T-helper 1 cell treated with Interleukin-12 subunit alpha and Interleukin-12 subunit beta and Interleukin-4 antibody, amounts not matched to agents 30 μg/mL and 1 μg/mL, for 36 hours (primary cell): Measurements from ENCODE around the gene DFFB.

Experiments used
- H3K27ac Mint-ChIP-seq: one replicate; pipeline ENCODE4 v1.8.0; 2021; ENCODE audit warnings: mild to moderate bottlenecking, mixed read lengths
- H3K27me3 Mint-ChIP-seq: one replicate; pipeline ENCODE4 v1.8.0; 2021; ENCODE audit warnings: low read depth, mixed read lengths
- H3K36me3 Mint-ChIP-seq: one replicate; pipeline ENCODE4 v1.8.0; 2021; ENCODE audit warnings: low read depth, mixed read lengths
- H3K4me1 Mint-ChIP-seq: one replicate; pipeline ENCODE4 v1.8.0; 2021; ENCODE audit warnings: low read depth, mixed read lengths
- H3K4me3 Mint-ChIP-seq: one replicate; pipeline ENCODE4 v1.8.0; 2021; ENCODE audit warnings: mild to moderate bottlenecking, moderate library complexity, mixed read lengths
- H3K9me3 Mint-ChIP-seq: one replicate; pipeline ENCODE4 v1.8.0; 2021; ENCODE audit warnings: mixed read lengths

Gene DFFB

GRCh38 chr1:3891329-3891865 lies 34.1 kb downstream of the DFFB start:
- H3K9me3 Mint-ChIP-seq = no peaks in the 10 kb centered on the region
- peaks cover 15% of the 10 kb centered on the region for H3K4me1 Mint-ChIP-seq
- H3K27ac Mint-ChIP-seq = no peak overlapping the region
- H3K36me3 Mint-ChIP-seq = peaks cover 24% of the 10 kb centered on the region
- H3K4me3 Mint-ChIP-seq = no peak overlapping the region
- no peaks in the 10 kb centered on the region for H3K27me3 Mint-ChIP-seq

GRCh38 chr1:3892748-3893147 lies 35.5 kb downstream of the DFFB start:
- Mint-ChIP-seq H3K4me3 (no peak overlapping the region), H3K4me1 (peaks cover 20% of the 10 kb centered on the region), H3K9me3 (peaks cover 5% of the 10 kb centered on the region), H3K27ac (no peak overlapping the region), H3K36me3 (peaks cover 27% of the 10 kb centered on the region), H3K27me3 (no peaks in the 10 kb centered on the region)

- peaks cover 28% of the 10 kb centered on the region for H3K36me3 Mint-ChIP-seq
- peaks cover 20% of the 10 kb centered on the region for H3K4me1 Mint-ChIP-seq
Observed at GRCh38 chr1:3893190-3893589, 35.9 kb downstream of the DFFB start.

GRCh38 chr1:3894626-3895278 lies 37.5 kb downstream of the DFFB start:
- peaks cover 27% of the 10 kb centered on the region for H3K36me3 Mint-ChIP-seq
- H3K4me1 Mint-ChIP-seq = peaks cover 32% of the 10 kb centered on the region
- H3K27me3 Mint-ChIP-seq = no peaks in the 10 kb centered on the region
- H3K27ac Mint-ChIP-seq = no peak overlapping the region
- H3K9me3 Mint-ChIP-seq = peaks cover 17% of the 10 kb centered on the region
- no peak overlapping the region for H3K4me3 Mint-ChIP-seq

More at GRCh38 chr1:3893190-3893589, 35.9 kb downstream of the DFFB start:
- Mint-ChIP-seq H3K4me3 (no peak overlapping the region), H3K27ac (no peak overlapping the region), H3K9me3 (peaks cover 10% of the 10 kb centered on the region), H3K27me3 (no peaks in the 10 kb centered on the region)

GRCh38 chr1:3895279-3895950 lies 38.1 kb downstream of the DFFB start:
- Mint-ChIP-seq H3K27ac (no peak overlapping the region), H3K36me3 (peaks cover 21% of the 10 kb centered on the region), H3K9me3 (peaks cover 17% of the 10 kb centered on the region)

GRCh38 chr1:3895951-3896325 lies 38.7 kb downstream of the DFFB start:
- Mint-ChIP-seq H3K9me3 (peaks cover 17% of the 10 kb centered on the region), H3K4me3 (no peak overlapping the region), H3K4me1 (peaks cover 23% of the 10 kb centered on the region), H3K27me3 (no peaks in the 10 kb centered on the region), H3K27ac (no peak overlapping the region), H3K36me3 (peaks cover 19% of the 10 kb centered on the region)

More at GRCh38 chr1:3895279-3895950, 38.1 kb downstream of the DFFB start:
- H3K4me3 Mint-ChIP-seq = no peak overlapping the region
- no peaks in the 10 kb centered on the region for H3K27me3 Mint-ChIP-seq
- peaks cover 27% of the 10 kb centered on the region for H3K4me1 Mint-ChIP-seq

- Mint-ChIP-seq H3K4me1 (peaks cover 21% of the 10 kb centered on the region), H3K9me3 (peaks cover 17% of the 10 kb centered on the region), H3K27ac (no peak overlapping the region), H3K36me3 (peaks cover 18% of the 10 kb centered on the region), H3K4me3 (no peak overlapping the region), H3K27me3 (no peaks in the 10 kb centered on the region)
Observed at GRCh38 chr1:3896396-3897000, 39.2 kb downstream of the DFFB start.

- Mint-ChIP-seq H3K27ac (peak overlapping the region; percentile 85), H3K4me3 (no peak overlapping the region), H3K27me3 (no peaks in the 10 kb centered on the region), H3K9me3 (peaks cover 17% of the 10 kb centered on the region), H3K36me3 (peaks cover 18% of the 10 kb centered on the region), H3K4me1 (peaks cover 31% of the 10 kb centered on the region)
Observed at GRCh38 chr1:3898475-3898735, 41.1 kb downstream of the DFFB start.

- Mint-ChIP-seq H3K4me1 (peaks cover 37% of the 10 kb centered on the region), H3K4me3 (peak overlapping the region; percentile 93), H3K27me3 (no peaks in the 10 kb centered on the region), H3K9me3 (peaks cover 17% of the 10 kb centered on the region), H3K27ac (peak overlapping the region; percentile 85), H3K36me3 (peaks cover 18% of the 10 kb centered on the region)
Observed at GRCh38 chr1:3898994-3899753, 41.9 kb downstream of the DFFB start.

- Mint-ChIP-seq H3K27me3 (no peaks in the 10 kb centered on the region), H3K4me3 (peak overlapping the region; percentile 93), H3K4me1 (peaks cover 37% of the 10 kb centered on the region), H3K27ac (peak overlapping the region; percentile 99), H3K9me3 (peaks cover 17% of the 10 kb centered on the region), H3K36me3 (peaks cover 18% of the 10 kb centered on the region)
Observed at GRCh38 chr1:3899754-3900149, 42.5 kb downstream of the DFFB start.

- H3K27ac Mint-ChIP-seq = peak within 1 kb of the TSS; percentile 99
- no peaks in the 10 kb centered on the region for H3K27me3 Mint-ChIP-seq
- peak within 1 kb of the TSS; percentile 93 for H3K4me3 Mint-ChIP-seq
- peaks cover 18% of the 10 kb centered on the region for H3K36me3 Mint-ChIP-seq
- H3K4me1 Mint-ChIP-seq = peaks cover 37% of the 10 kb centered on the region
- peaks cover 17% of the 10 kb centered on the region for H3K9me3 Mint-ChIP-seq
Observed at GRCh38 chr1:3900150-3900968, 43.1 kb downstream of the DFFB start, which contains the start of gene C1orf174. Gene C1orf174, minus strand, starts transcription at chr1:3900272. Its CDS starts 86 bp downstream, at chr1:3900186.

- H3K27ac Mint-ChIP-seq = peak overlapping the region; percentile 99
- peaks cover 18% of the 10 kb centered on the region for H3K36me3 Mint-ChIP-seq
- H3K27me3 Mint-ChIP-seq = no peaks in the 10 kb centered on the region
- H3K4me1 Mint-ChIP-seq = peaks cover 37% of the 10 kb centered on the region
- H3K4me3 Mint-ChIP-seq = peak overlapping the region; percentile 93
- H3K9me3 Mint-ChIP-seq = peaks cover 17% of the 10 kb centered on the region
Observed at GRCh38 chr1:3900969-3901529, 43.8 kb downstream of the DFFB start.

- Mint-ChIP-seq H3K36me3 (peaks cover 13% of the 10 kb centered on the region), H3K9me3 (peaks cover 16% of the 10 kb centered on the region), H3K4me1 (peaks cover 33% of the 10 kb centered on the region), H3K27ac (peak overlapping the region; percentile 93), H3K27me3 (no peaks in the 10 kb centered on the region), H3K4me3 (peak overlapping the region; percentile 65)
Observed at GRCh38 chr1:3902111-3902511, 44.8 kb downstream of the DFFB start.
